HL-60 (cell line): ENCODE measurements around the gene KDM8.

ENCODE experiments used
- CTCF ChIP-seq: IDR thresholded peaks from one replicate; pipeline ENCODE4 v1.5.1; 2011; ENCODE audit warnings: low read length, control low read depth, inconsistent platforms; ENCODE audit not compliant: insufficient read depth
- GABPA ChIP-seq: IDR thresholded peaks from 2 replicates; pipeline ENCODE4 v1.6.1; 2012; ENCODE audit warnings: low read depth
- POLR2AphosphoS5 ChIP-seq: IDR thresholded peaks from 2 replicates; pipeline ENCODE4 v1.6.1; 2012; ENCODE audit warnings: low read depth
- SPI1 ChIP-seq: IDR thresholded peaks from 2 replicates; pipeline ENCODE4 v1.6.1; 2012; ENCODE audit warnings: low read depth, mild to moderate bottlenecking, borderline replicate concordance

GRCh38 chr16:27252206-27252585, 48.9 kb downstream of the KDM8 start:
- TF ChIP-seq CTCF (no peak), GABPA (no peak), POLR2AphosphoS5 (no peak), SPI1 (no peak)
